HG02623 (cell line): Measurements from ENCODE around the gene KIRREL3.

Experiments
- ATAC-seq: cut with Tn5 transposase; IDR thresholded peaks from one replicate; pipeline ENCODE4 v1.9.1; 2021; ENCODE audit warnings: moderate library complexity; ENCODE audit not compliant: unreplicated experiment

KIRREL3 gene

GRCh38 chr11:126800009-126800408, 200.6 kb downstream of the KIRREL3 start:
- no peak for ATAC-seq

GRCh38 chr11:126797457-126798169, 203.0 kb downstream of the KIRREL3 start:
- ATAC-seq: no peak

GRCh38 chr11:126793596-126793995, 207.0 kb downstream of the KIRREL3 start:
- no peak for ATAC-seq

GRCh38 chr11:126791991-126792390, 208.6 kb downstream of the KIRREL3 start:
- ATAC-seq: no peak

GRCh38 chr11:126791446-126791845, 209.1 kb downstream of the KIRREL3 start:
- ATAC-seq: no peak

GRCh38 chr11:126790550-126791081, 210.0 kb downstream of the KIRREL3 start:
- no peak for ATAC-seq

- no peak for ATAC-seq
Observed at GRCh38 chr11:126782810-126783209, 217.8 kb downstream of the KIRREL3 start.

- no peak for ATAC-seq
Observed at GRCh38 chr11:126781942-126782341, 218.6 kb downstream of the KIRREL3 start.

GRCh38 chr11:126776119-126776518, 224.5 kb downstream of the KIRREL3 start:
- no peak for ATAC-seq

GRCh38 chr11:126772267-126772666, 228.3 kb downstream of the KIRREL3 start:
- no peak for ATAC-seq

GRCh38 chr11:126768702-126769101, 231.9 kb downstream of the KIRREL3 start:
- no peak for ATAC-seq

GRCh38 chr11:126766440-126766839, 234.1 kb downstream of the KIRREL3 start:
- ATAC-seq: no peak

GRCh38 chr11:126765196-126765595, 235.4 kb downstream of the KIRREL3 start:
- no peak for ATAC-seq

GRCh38 chr11:126764231-126764630, 236.3 kb downstream of the KIRREL3 start:
- no peak for ATAC-seq

GRCh38 chr11:126756855-126757254, 243.7 kb downstream of the KIRREL3 start:
- ATAC-seq: no peak

GRCh38 chr11:126756421-126756820, 244.1 kb downstream of the KIRREL3 start:
- no peak for ATAC-seq

GRCh38 chr11:126755526-126755925, 245.0 kb downstream of the KIRREL3 start:
- ATAC-seq: no peak

GRCh38 chr11:126754591-126755426, 245.8 kb downstream of the KIRREL3 start:
- no peak for ATAC-seq

GRCh38 chr11:126753990-126754389, 246.6 kb downstream of the KIRREL3 start:
- no peak for ATAC-seq

- no peak for ATAC-seq
Observed at GRCh38 chr11:126751242-126751641, 249.3 kb downstream of the KIRREL3 start.

- ATAC-seq: no peak
Observed at GRCh38 chr11:126748793-126749192, 251.8 kb downstream of the KIRREL3 start.
